ENCODE results near the gene GALNT7. TPM values are rescaled to one million over a fixed set of nuclear protein-coding genes. Genes with fewer than 3 reads are reported as not detected.

The GALNT7 gene
- total and polyA plus RNA-seq, 10 of the 15 experiments (the other 5 are each of a cell fraction or from before 2014, with no cell fraction given), result 14.2 to 33.2 (median 28.9) TPM

DNA sequence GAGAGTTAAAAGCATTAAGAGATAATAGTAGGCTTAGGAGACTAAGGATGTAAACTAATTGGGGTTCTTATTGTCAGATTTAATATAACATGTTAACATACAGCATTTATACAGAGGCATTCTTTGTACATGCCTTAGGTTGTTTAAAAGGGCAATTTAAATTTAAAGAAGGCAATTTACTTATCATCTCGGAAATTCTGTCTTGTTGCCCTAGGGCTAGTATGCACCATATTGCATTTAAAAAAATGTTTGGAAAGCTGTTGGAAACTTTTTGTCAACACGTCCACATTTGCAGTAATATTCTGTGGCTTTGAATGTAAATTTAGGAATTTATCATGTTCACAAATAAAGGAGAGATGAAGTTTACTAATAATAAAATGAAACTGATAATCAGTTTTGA is 25.5 kb downstream of the GALNT7 start:
- Histone ChIP-seq H2AFZ (ENCODE audit: control insufficient read depth, low read depth, low read length) (no peak overlapping the region), H3K27me3 (replicated peaks in 1 of 2; ENCODE audit: control insufficient read depth in 2 of 2, insufficient read depth in 2 of 2, low read length in 1 of 2) (no peaks in the 10 kb centered on the region), H3K4me3 (no peak overlapping the region), H3K79me2 (ENCODE audit: control insufficient read depth, insufficient read depth, low read length) (peaks cover 37% of the 10 kb centered on the region), H4K20me1 (ENCODE audit: control insufficient read depth, insufficient read depth) (no peaks in the 10 kb centered on the region), H3K9ac (ENCODE audit: control insufficient read depth, insufficient read depth, low read length) (no peak overlapping the region), H3K4me2 (ENCODE audit: control insufficient read depth, insufficient read depth) (peak overlapping the region; percentile 51; the same call in 1 of the 2 replicates), H3K27ac (ENCODE audit: control insufficient read depth, insufficient read depth) (no peak overlapping the region), H3K36me3 (ENCODE audit: control insufficient read depth in 2 of 2, insufficient read depth in 2 of 2, low read length in 1 of 2) (no peaks in the 10 kb centered on the region), H3K4me1 (ENCODE audit: control insufficient read depth, insufficient read depth, low read length) (peaks cover 15% of the 10 kb centered on the region; the same call in 1 of the 2 replicates), H3K9me3 (replicated peaks; ENCODE audit: control insufficient read depth, insufficient read depth, low read length) (no peaks in the 10 kb centered on the region; the same call in 2 of the 3 replicates)
- ChIA-PET POLR2A (no interaction called here), SMC1A (ENCODE audit: uncharacterized antibody, unreplicated experiment) (interaction anchor here (0.7 to 2.4 kb wide), 4 partner anchors 9 to 64 kb away, joined by 3 to 12 read pairs (median 5); no protein-coding TSS in a partner anchor), RAD21 (ENCODE audit: unreplicated experiment) (interaction anchor here (1.0 kb wide), 1 partner anchor 63 kb away, joined by 4 read pairs; no protein-coding TSS in a partner anchor), CTCF (interaction anchor here (1.6 to 1.8 kb wide), 3 partner anchors 13 to 108 kb away, joined by 4 to 7 read pairs (median 4); partner anchors contain the start of gene GALNT7)
- BruUV-seq (replicated peaks), result no TSS peak
- TF ChIP-seq CHD4 (IDR thresholded peaks at IDR 0.05) (no peak), POU2F2 (IDR thresholded peaks at IDR 0.05; ENCODE audit: borderline replicate concordance, low read depth, low read length) (no peak), CUX1 (IDR thresholded peaks at IDR 0.05; ENCODE audit: insufficient replicate concordance, low read depth, low read length) (no peak), RELB (IDR thresholded peaks at IDR 0.05; ENCODE audit: low read depth) (no peak), NFIC (IDR thresholded peaks at IDR 0.05; ENCODE audit: low read depth, low read length) (no peak), ZNF207 (IDR thresholded peaks at IDR 0.05; ENCODE audit: borderline replicate concordance) (no peak), NFXL1 (IDR thresholded peaks at IDR 0.05; ENCODE audit: borderline replicate concordance) (no peak), ZSCAN29 (IDR thresholded peaks at IDR 0.05) (no peak), SIX5 (IDR thresholded peaks at IDR 0.05; ENCODE audit: low read depth, low read length, severe bottlenecking) (no peak), MTA3 (IDR thresholded peaks at IDR 0.05; ENCODE audit: borderline replicate concordance, low read length) (no peak), ZZZ3 (IDR thresholded peaks at IDR 0.05; ENCODE audit: control insufficient read depth, insufficient read length, low read depth) (no peak), FOXK2 (IDR thresholded peaks at IDR 0.05) (no peak), RAD51 (IDR thresholded peaks at IDR 0.05) (no peak), TCF3 (IDR thresholded peaks at IDR 0.05; ENCODE audit: borderline replicate concordance, insufficient read depth, low read depth, low read length) (no peak), CHD2 (IDR thresholded peaks at IDR 0.05; ENCODE audit: borderline replicate concordance, low read depth, low read length) (no peak), NBN (IDR thresholded peaks at IDR 0.05) (no peak)
- in situ Hi-C loops (cut with MboI), result no loop called here
- WGBS (ENCODE audit: insufficient coverage, insufficient replicate concordance, low lambda C conversion rate, missing lambda C conversion rate), result 66% methylated on average over 2 of the region's 2 CpGs
- FAIRE-seq, result no peak
- intact Hi-C loops (cut with micrococcal nuclease; ENCODE audit: unreplicated experiment), result no loop called here
- no peak for DNase-seq (ENCODE audit: low read depth, low spot score)
- ATAC-seq, result no peak

All from GM12878 (cell line).